Omental fat pad (tissue), 4 donors: ENCODE measurements around the gene EGFL8. TPM values are rescaled to one million over a fixed set of nuclear protein-coding genes. Genes with fewer than 3 reads are reported as not detected.
A peak's percentile ranks its signal among the peaks of the same experiment; 100 is the strongest.

Source experiments
- ATAC-seq: fragments of 150-250 bp; one replicate; pipeline ENCODE4 v1.9.1; 2016; ENCODE audit warnings: mild to moderate bottlenecking, moderate library complexity; ENCODE audit not compliant: low FRiP score
- DNase-seq: peaks from one replicate; pipeline ENCODE4 v3.0.0-alpha.2; 2019; ENCODE audit warnings: low spot score
- total RNA-seq, 4 donors: library from RNA; depleted of rRNA; stranded (reverse); fragments of >200 nt; gene quantifications; one replicate each; pipeline ENCODE4 v1.1.0, GENCODE V29; 2016
- TF ChIP-seq, protein P1 (sequence below), 3 donors: fragments of 450-650 bp; IDR thresholded peaks; one replicate each; pipeline ENCODE4 v1.5.1; 2016 to 2017; ENCODE audit warnings: antibody characterized with exemption in 3 of 3, mild to moderate bottlenecking in 3 of 3, moderate library complexity in 2 of 3

EGFL8 gene
- total RNA-seq = 10 to 100 TPM in 3 of 4 donors, 1 to 10 TPM in 1; 8.9 to 17.3 (median 13.3) TPM

GRCh38 chr6:32164295-32164694 lies at the start of gene EGFL8:
Gene EGFL8, plus strand, starts transcription at chr6:32164595. Its CDS starts 1,571 bp downstream, at chr6:32166166.
- DNase-seq = no peak
- ATAC-seq = no peak
- TF ChIP-seq, protein P1, sequence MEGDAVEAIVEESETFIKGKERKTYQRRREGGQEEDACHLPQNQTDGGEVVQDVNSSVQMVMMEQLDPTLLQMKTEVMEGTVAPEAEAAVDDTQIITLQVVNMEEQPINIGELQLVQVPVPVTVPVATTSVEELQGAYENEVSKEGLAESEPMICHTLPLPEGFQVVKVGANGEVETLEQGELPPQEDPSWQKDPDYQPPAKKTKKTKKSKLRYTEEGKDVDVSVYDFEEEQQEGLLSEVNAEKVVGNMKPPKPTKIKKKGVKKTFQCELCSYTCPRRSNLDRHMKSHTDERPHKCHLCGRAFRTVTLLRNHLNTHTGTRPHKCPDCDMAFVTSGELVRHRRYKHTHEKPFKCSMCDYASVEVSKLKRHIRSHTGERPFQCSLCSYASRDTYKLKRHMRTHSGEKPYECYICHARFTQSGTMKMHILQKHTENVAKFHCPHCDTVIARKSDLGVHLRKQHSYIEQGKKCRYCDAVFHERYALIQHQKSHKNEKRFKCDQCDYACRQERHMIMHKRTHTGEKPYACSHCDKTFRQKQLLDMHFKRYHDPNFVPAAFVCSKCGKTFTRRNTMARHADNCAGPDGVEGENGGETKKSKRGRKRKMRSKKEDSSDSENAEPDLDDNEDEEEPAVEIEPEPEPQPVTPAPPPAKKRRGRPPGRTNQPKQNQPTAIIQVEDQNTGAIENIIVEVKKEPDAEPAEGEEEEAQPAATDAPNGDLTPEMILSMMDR (IDR thresholded peaks at IDR 0.05) = no peak

GRCh38 chr6:32114796-32115195 lies 49.6 kb upstream of the EGFL8 start:
- ATAC-seq (no peak), DNase-seq (no peak)
- TF ChIP-seq, protein P1 (IDR thresholded peaks at IDR 0.05) = no peak

DNA sequence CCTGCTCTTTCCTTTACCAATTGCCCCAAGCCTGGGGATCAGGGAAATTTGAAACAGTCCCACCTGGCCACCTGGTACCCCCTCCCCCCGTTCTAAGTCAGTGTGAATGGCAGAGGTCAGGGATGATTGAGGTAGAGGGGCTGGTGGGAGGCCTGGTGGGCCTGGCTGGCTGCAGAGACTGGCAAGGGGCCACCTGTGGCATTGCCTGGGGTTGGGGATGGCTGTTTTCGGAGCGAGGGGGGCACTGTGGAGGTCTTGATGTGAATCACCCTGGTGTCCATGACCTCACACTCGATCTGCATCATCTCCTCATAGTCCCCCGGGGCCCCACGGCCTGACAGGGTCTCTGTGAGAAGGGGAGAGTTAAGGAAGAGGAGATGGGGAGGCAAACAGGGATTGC lies 48.8 kb upstream of the EGFL8 start:
- ATAC-seq = no peak
- TF ChIP-seq, protein P1 (IDR thresholded peaks at IDR 0.05) = no peak
- DNase-seq = no peak

- ATAC-seq (no peak), DNase-seq (no peak)
- TF ChIP-seq, protein P1 (IDR thresholded peaks at IDR 0.05) = no peak
These were observed 47.7 kb upstream of the EGFL8 start for GRCh38 chr6:32116674-32117073.

- DNase-seq (no peak), ATAC-seq (no peak)
- TF ChIP-seq, protein P1 (IDR thresholded peaks at IDR 0.05) = no peak
These were observed 46.9 kb upstream of the EGFL8 start for GRCh38 chr6:32117461-32117860.

DNA sequence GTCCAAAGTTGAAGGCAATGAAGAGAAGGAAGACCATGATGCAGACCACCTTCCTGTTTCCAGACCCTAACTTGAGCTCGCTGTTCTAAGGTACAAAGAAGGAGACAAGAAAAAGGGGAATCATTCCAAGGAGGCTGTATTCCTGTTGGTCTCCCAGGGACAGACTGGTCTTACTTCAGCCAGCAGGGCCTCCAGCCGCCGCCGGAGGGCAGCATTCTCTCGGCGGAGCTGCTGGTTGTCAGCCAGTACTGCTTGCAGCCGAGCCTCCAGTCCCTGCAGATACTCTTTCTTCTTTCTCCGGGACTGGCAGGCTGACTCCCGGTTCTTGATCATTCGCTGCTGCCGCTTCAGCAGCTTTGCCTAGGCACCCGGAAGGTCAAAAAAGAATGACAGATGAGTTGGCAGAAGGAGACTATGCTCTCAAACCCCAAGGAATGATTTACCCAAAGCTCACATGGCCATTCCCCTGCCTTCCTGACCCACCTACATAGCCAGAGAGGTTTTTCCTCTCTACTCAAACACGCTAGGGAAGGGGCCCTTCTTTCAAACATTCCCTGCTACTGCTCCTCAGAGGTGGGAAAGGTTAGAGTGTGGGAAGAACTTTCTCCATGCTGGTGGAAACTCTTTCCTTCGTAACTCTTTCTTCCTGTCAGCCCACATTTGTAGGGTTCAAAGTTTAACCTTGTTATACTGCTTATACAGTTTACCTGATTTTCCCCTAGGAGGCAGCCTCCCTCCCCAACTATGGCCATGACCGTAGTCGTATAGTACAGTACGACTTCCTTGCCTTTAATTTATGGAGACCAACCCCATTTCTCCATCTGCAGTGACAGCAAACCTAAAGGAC lies 45.4 kb upstream of the EGFL8 start:
- ATAC-seq (peak; percentile 61), DNase-seq (peak; percentile 63)
- TF ChIP-seq, protein P1 (IDR thresholded peaks at IDR 0.05) = peak in 1 of 3 donors; percentile 70

- ATAC-seq = no peak
- no peak for DNase-seq
- TF ChIP-seq, protein P1 (IDR thresholded peaks at IDR 0.05) = no peak
These were observed 43.8 kb upstream of the EGFL8 start for GRCh38 chr6:32120573-32121059.
